ENCODE data around the gene GPALPP1. TPM values are rescaled to one million over a fixed set of nuclear protein-coding genes. Genes with fewer than 3 reads are reported as not detected.

Gene GPALPP1
- total and polyA plus RNA-seq, 2 donors from 2014 or later: 9.2 to 25.1 TPM

GRCh38 chr13:45040173-45040572, 50.8 kb downstream of the GPALPP1 start:
- FAIRE-seq: no peak
- Histone ChIP-seq H3K4me1 (ENCODE audit: control insufficient read depth in 2 of 3, insufficient read depth in 2 of 3, low read depth in 1 of 3, low read length in 3 of 3) (no peaks in the 10 kb centered on the region), H3K36me3 (ENCODE audit: control insufficient read depth in 2 of 3, insufficient read depth in 3 of 3, low read length in 3 of 3) (no peaks in the 10 kb centered on the region), H3K27me3 (ENCODE audit: control insufficient read depth, insufficient read depth, low read length) (no peaks in the 10 kb centered on the region), H3K9me3 (ENCODE audit: control insufficient read depth in 2 of 3, insufficient read depth in 1 of 3, low read length in 3 of 3) (no peaks in the 10 kb centered on the region), H3K9ac (ENCODE audit: low read length in 3 of 3) (no peak overlapping the region), H3K4me3 (ENCODE audit: low read length in 3 of 3) (no peak overlapping the region), H3K27ac (ENCODE audit: low read depth in 2 of 2, low read length in 2 of 2) (no peak overlapping the region)
- intact Hi-C loops (cut with DNase I): loop anchor here (10.0 kb wide), 1 partner anchor 265 kb away; no protein-coding TSS in a partner anchor
- TF ChIP-seq CTCF (IDR thresholded peaks at IDR 0.05; ENCODE audit: borderline replicate concordance, extremely low read depth, insufficient read depth): no peak
- no peak for DNase-seq

- Histone ChIP-seq H3K4me1 (ENCODE audit: control insufficient read depth in 2 of 3, insufficient read depth in 2 of 3, low read depth in 1 of 3, low read length in 3 of 3) (no peaks in the 10 kb centered on the region), H3K9me3 (ENCODE audit: control insufficient read depth in 2 of 3, insufficient read depth in 1 of 3, low read length in 3 of 3) (no peaks in the 10 kb centered on the region), H3K9ac (ENCODE audit: low read length in 3 of 3) (no peak overlapping the region), H3K27ac (ENCODE audit: low read depth in 2 of 2, low read length in 2 of 2) (no peak overlapping the region), H3K36me3 (ENCODE audit: control insufficient read depth in 2 of 3, insufficient read depth in 3 of 3, low read length in 3 of 3) (no peaks in the 10 kb centered on the region), H3K27me3 (ENCODE audit: control insufficient read depth, insufficient read depth, low read length) (no peaks in the 10 kb centered on the region), H3K4me3 (ENCODE audit: low read length in 3 of 3) (no peak overlapping the region)
- intact Hi-C loops (cut with DNase I): loop anchor here (10.0 kb wide), 1 partner anchor 264 kb away; no protein-coding TSS in a partner anchor
- DNase-seq: no peak
- no peak for FAIRE-seq
- no peak for TF ChIP-seq CTCF (IDR thresholded peaks at IDR 0.05; ENCODE audit: borderline replicate concordance, extremely low read depth, insufficient read depth)
Observed at GRCh38 chr13:45040622-45041021, 51.3 kb downstream of the GPALPP1 start.

GRCh38 chr13:45042539-45042938, 53.2 kb downstream of the GPALPP1 start:
- DNase-seq: peak in 1 of 5 donors; percentile 24
- no peak for FAIRE-seq
- Histone ChIP-seq H3K9me3 (ENCODE audit: control insufficient read depth in 2 of 3, insufficient read depth in 1 of 3, low read length in 3 of 3) (no peaks in the 10 kb centered on the region), H3K27ac (ENCODE audit: low read depth in 2 of 2, low read length in 2 of 2) (no peak overlapping the region), H3K36me3 (ENCODE audit: control insufficient read depth in 2 of 3, insufficient read depth in 3 of 3, low read length in 3 of 3) (no peaks in the 10 kb centered on the region), H3K4me1 (ENCODE audit: control insufficient read depth in 2 of 3, insufficient read depth in 2 of 3, low read depth in 1 of 3, low read length in 3 of 3) (no peaks in the 10 kb centered on the region), H3K27me3 (ENCODE audit: control insufficient read depth, insufficient read depth, low read length) (no peaks in the 10 kb centered on the region), H3K9ac (ENCODE audit: low read length in 3 of 3) (no peak overlapping the region), H3K4me3 (ENCODE audit: low read length in 3 of 3) (no peak overlapping the region)
- TF ChIP-seq CTCF (IDR thresholded peaks at IDR 0.05; ENCODE audit: borderline replicate concordance, extremely low read depth, insufficient read depth): no peak
- intact Hi-C loops (cut with DNase I): loop anchor here (10.0 kb wide), 1 partner anchor 262 kb away; no protein-coding TSS in a partner anchor

GRCh38 chr13:45046445-45046844, 57.1 kb downstream of the GPALPP1 start:
- Histone ChIP-seq H3K27ac (ENCODE audit: low read depth in 2 of 2, low read length in 2 of 2) (no peak overlapping the region), H3K36me3 (ENCODE audit: control insufficient read depth in 2 of 3, insufficient read depth in 3 of 3, low read length in 3 of 3) (no peaks in the 10 kb centered on the region), H3K9me3 (ENCODE audit: control insufficient read depth in 2 of 3, insufficient read depth in 1 of 3, low read length in 3 of 3) (no peaks in the 10 kb centered on the region), H3K4me1 (ENCODE audit: control insufficient read depth in 2 of 3, insufficient read depth in 2 of 3, low read depth in 1 of 3, low read length in 3 of 3) (no peaks in the 10 kb centered on the region), H3K27me3 (ENCODE audit: control insufficient read depth, insufficient read depth, low read length) (no peaks in the 10 kb centered on the region), H3K9ac (ENCODE audit: low read length in 3 of 3) (no peak overlapping the region), H3K4me3 (ENCODE audit: low read length in 3 of 3) (peak overlapping the region in 1 of 3 donors; percentile 60)
- FAIRE-seq (no peak), DNase-seq (no peak)
- TF ChIP-seq CTCF (IDR thresholded peaks at IDR 0.05; ENCODE audit: borderline replicate concordance, extremely low read depth, insufficient read depth): no peak
- intact Hi-C loops (cut with DNase I): loop anchor here (10.0 kb wide), 1 partner anchor 258 kb away; no protein-coding TSS in a partner anchor
